ENCODE data around the gene ANKRD66.
A peak's percentile ranks its signal among the peaks of the same experiment; 100 is the strongest.
"Not testable (repeated sequence)": the region's sequence is repeated elsewhere in the genome, so short reads cannot be mapped to it uniquely, and the experiment has no call there.

The ANKRD66 gene

DNA sequence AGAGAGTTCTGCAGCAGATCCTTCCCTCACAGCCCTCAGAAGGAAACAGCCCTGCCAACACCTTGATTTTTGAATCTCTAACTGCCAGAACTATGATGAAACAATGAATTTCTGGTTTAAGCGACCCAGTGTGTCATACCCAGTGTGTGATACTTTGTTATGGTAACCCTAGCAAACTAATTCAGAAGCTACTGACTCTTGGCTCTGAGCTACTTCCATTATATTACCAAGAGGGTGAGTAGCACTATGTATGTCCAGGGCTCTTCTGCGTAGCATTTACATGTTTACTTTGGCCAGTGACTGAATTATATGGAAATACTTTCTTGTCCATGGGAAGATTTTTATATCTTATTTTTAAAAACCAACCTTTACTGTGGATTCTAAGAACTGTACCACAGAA lies 16.7 kb downstream of the ANKRD66 start:
- Mint-ChIP-seq H3K4me1 (no peaks in the 10 kb centered on the region), H3K27me3 (peaks cover 3% of the 10 kb centered on the region), H3K4me3 (no peak overlapping the region), H3K27ac (no peak overlapping the region), H3K9me3 (peaks cover 6% of the 10 kb centered on the region), H3K36me3 (peaks cover 2% of the 10 kb centered on the region)
- DNase-seq (ENCODE audit: low spot score in 2 of 2): no peak
- no peak for ATAC-seq (ENCODE audit: low read depth)

DNA sequence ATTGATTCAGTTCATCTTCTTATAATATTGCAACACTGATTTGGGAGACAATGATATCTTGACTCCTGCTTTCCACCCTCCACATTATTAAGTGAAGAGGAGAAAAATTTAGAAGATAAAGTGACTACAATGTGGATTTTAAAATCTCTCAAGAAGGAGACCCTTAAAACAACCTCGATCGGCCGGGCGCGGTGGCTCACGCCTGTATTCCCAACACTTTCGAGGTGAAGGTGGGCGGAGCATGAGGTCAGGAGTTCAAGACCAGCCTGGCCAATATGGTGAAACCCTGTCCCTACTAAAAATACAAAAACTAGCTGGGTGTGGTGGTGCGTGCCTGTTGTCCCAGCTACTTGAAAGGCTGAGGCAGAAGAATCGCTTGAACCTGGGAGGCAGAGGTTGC lies 17.5 kb downstream of the ANKRD66 start:
- not testable (repeated sequence) for H3K27me3 Mint-ChIP-seq; ATAC-seq (ENCODE audit: low read depth); H3K9me3 Mint-ChIP-seq; H3K4me3 Mint-ChIP-seq; DNase-seq (ENCODE audit: low spot score in 2 of 2); H3K27ac Mint-ChIP-seq; H3K4me1 Mint-ChIP-seq; H3K36me3 Mint-ChIP-seq

DNA sequence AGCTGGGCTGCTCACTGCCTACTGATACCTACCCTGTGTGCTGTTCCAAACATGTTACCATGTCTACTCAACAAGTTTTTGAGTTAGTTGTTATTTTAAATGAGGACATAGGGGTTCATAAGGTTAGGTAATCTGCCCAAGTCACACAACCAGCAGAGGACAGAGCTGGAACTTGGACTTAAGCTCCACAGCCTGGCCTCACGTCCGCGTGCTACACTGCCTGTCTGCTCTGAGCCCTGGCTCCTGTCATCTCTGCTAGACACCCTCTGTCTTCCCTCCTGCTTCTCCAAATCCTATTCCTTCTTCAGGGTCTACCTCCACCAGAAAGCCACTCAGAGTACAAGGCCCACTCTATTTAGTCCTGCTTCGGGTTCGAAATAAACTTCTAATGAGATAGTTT lies 18.2 kb downstream of the ANKRD66 start:
- ATAC-seq (ENCODE audit: low read depth): no peak
- Mint-ChIP-seq H3K36me3 (peaks cover 2% of the 10 kb centered on the region), H3K27ac (no peak overlapping the region), H3K4me3 (no peak overlapping the region), H3K4me1 (no peaks in the 10 kb centered on the region), H3K9me3 (peaks cover 6% of the 10 kb centered on the region), H3K27me3 (peaks cover 2% of the 10 kb centered on the region)
- no peak for DNase-seq (ENCODE audit: low spot score in 2 of 2)

DNA sequence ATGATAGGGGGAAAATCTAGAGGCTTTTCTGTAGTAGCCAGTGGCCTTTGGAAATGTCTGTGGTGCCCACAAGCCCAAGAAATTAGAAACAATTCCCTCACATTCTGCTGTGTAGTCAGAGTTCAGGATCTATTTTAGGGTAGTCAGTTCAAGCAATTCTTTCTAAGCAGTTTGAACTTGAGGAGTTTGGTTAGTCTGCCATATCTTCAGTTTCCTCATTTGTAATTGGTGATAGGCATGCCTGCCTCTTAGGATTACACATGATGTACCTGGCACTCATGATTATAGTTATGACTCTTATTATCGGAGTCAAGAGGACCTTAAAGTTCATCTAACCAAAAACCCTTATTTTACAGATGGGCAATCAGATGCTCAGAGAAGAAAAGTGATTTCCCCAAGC lies 25.3 kb downstream of the ANKRD66 start:
- DNase-seq (ENCODE audit: low spot score in 2 of 2) (no peak), ATAC-seq (ENCODE audit: low read depth) (no peak)
- peaks cover 1% of the 10 kb centered on the region for H3K27me3 Mint-ChIP-seq
- H3K4me1 Mint-ChIP-seq: no peaks in the 10 kb centered on the region
- H3K9me3 Mint-ChIP-seq: peaks cover 3% of the 10 kb centered on the region
- no peaks in the 10 kb centered on the region for H3K36me3 Mint-ChIP-seq
- H3K4me3 Mint-ChIP-seq: no peak overlapping the region
- no peak overlapping the region for H3K27ac Mint-ChIP-seq

DNA sequence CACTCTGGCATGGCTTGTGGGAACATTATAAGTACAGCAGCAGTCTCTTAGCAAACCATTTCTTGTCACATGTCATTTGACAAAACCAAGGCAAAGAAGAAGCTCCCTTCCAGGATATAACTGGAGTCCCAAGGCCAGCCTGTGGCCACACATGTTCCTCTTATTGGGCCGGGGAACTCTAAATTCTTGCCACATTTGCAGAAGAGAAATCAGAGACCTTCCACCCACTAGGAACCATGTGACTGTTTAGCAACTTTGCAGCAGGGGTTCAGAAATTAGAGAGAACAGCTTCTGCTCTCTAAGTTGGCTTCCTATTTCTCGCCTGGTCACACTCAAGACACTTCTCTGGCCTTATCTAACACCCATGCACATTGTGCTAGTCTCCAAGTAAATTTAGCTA lies 26.0 kb downstream of the ANKRD66 start:
- Mint-ChIP-seq H3K27ac (no peak overlapping the region), H3K4me3 (no peak overlapping the region), H3K36me3 (no peaks in the 10 kb centered on the region), H3K27me3 (peaks cover 1% of the 10 kb centered on the region), H3K9me3 (peaks cover under 1% of the 10 kb centered on the region), H3K4me1 (no peaks in the 10 kb centered on the region)
- no peak for DNase-seq (ENCODE audit: low spot score in 2 of 2)
- ATAC-seq (ENCODE audit: low read depth): peak; percentile 56

DNA sequence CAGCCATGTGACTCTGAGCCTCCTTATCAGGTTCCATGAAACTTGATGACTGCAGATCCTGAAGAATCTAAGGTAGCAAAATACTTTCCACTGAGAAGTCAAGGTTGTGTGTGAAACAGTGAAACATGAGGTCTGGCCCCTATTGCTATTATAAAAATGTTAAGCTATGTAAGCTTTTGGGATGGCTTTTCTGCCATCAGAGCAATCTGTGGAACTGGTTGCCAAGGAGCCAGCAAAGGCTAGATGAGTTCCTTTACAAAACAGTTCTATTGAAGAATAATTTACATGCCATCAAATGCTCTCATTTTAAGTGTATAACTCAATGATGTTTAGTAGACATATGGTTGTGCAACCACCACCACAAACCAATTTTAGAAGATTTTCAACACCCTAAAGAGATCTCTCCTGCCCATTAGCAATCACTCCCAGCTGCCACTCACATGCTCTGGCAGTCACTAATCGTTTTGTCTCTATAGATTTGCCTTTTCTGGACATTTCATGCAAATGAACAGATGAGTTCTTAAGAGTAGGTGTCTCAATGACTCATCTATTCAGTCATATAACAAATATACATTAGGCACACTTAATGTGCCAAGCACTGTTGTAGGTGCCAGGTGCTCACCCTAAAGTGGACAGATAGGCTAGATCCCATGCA lies 26.6 kb downstream of the ANKRD66 start:
- Mint-ChIP-seq H3K27me3 (peaks cover 1% of the 10 kb centered on the region), H3K4me3 (no peak overlapping the region), H3K27ac (no peak overlapping the region), H3K36me3 (no peaks in the 10 kb centered on the region), H3K4me1 (no peaks in the 10 kb centered on the region), H3K9me3 (no peaks in the 10 kb centered on the region)
- DNase-seq (ENCODE audit: low spot score in 2 of 2) (no peak), ATAC-seq (ENCODE audit: low read depth) (no peak)

DNA sequence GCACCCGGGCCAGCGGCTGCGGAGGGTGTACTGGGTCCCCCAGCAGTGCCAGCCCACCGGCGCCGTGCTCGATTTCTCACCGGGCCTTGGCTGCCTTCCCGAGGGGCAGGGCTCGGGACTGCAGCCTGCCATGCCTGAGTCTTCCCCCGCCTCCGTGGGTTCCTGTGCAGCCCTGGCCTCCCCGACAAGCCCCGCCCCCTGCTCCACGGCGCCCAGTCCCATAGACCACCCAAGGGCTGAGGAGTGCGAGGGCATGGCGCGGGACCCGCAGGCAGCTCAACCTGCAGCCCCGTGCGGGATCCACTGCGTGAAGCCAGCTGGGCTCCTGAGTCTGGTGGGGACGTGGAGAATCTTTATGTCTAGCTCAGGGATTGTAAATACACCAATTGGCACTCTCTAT lies 28.0 kb downstream of the ANKRD66 start:
- not testable (repeated sequence) for H3K36me3 Mint-ChIP-seq; H3K27me3 Mint-ChIP-seq; H3K4me1 Mint-ChIP-seq; H3K9me3 Mint-ChIP-seq; DNase-seq (ENCODE audit: low spot score in 2 of 2); H3K4me3 Mint-ChIP-seq; H3K27ac Mint-ChIP-seq; ATAC-seq (ENCODE audit: low read depth)

DNA sequence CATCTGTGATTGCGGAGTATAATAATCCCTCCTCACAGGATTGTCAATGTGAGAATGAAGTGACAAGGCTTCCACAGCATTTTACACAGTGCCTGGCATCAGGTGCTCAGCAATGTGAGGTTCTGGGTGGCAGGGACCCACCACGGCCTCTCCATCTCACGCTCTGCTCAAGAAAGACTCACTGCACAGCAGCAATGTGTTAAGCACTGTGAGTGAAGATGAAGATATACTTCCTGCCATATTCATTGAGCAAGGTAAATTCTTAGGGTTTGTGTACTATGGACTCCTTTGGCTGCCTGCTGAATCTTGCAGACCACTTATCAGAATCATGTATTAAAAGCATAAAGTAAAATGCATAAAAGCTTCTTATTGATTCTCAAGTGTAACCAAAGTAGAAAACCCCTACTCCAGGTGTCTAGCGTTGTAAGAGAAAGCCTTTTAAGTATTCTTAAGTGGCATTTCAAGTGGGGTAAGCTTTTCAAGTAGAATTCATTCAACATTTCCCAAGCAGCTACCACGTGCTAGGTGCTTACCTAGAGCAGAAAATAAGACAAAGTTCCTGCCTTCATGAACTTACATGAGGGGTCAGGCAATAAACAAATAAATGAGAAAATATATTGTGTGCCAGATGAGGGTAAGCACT lies 29.5 kb downstream of the ANKRD66 start:
- H3K4me1 Mint-ChIP-seq: no peaks in the 10 kb centered on the region
- H3K9me3 Mint-ChIP-seq: no peaks in the 10 kb centered on the region
- no peak for DNase-seq (ENCODE audit: low spot score in 2 of 2)
- H3K27me3 Mint-ChIP-seq: peaks cover 1% of the 10 kb centered on the region
- ATAC-seq (ENCODE audit: low read depth): no peak
- no peak overlapping the region for H3K27ac Mint-ChIP-seq
- H3K36me3 Mint-ChIP-seq: no peaks in the 10 kb centered on the region
- no peak overlapping the region for H3K4me3 Mint-ChIP-seq

DNA sequence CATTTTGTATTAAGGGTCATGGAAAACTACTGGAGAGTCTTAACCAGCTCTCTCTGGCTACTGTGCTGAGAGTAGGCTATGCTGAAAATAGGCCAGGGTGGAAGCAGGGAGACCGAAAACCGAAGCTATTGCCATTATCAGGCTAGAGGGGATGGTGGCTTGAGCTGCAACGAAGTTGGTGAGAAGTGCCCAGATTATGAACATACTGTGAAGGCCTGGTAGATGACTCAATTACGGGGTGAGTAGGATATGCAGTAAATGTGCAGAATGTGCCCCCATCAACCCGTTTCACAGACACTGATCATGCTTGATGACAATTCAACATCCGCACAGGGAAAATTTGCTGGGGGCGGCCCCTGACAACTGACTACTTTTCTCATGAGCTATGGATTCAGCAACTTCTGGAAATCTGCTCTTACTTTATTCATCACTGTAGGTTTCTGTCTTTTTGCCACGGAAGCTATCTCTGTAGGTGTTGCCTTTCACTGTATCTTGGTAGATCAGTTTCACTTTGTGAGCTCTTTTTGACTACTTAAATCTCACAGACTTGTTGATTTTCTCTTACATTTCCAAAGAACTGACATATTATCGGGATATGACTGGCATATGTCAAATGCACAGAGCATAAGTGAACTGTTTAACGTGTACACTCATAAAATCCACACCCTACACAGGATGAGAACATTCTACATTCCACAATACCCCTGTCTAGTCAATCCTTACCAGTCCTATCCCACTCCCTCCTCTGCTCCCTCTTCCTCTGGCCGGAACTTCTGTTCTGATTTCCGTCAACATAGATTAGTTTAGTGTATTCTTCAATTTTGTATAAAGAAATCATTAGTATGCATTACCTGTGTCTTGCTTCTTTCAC lies 31.0 kb downstream of the ANKRD66 start:
- no peak for ATAC-seq (ENCODE audit: low read depth)
- no peaks in the 10 kb centered on the region for H3K36me3 Mint-ChIP-seq

DNA sequence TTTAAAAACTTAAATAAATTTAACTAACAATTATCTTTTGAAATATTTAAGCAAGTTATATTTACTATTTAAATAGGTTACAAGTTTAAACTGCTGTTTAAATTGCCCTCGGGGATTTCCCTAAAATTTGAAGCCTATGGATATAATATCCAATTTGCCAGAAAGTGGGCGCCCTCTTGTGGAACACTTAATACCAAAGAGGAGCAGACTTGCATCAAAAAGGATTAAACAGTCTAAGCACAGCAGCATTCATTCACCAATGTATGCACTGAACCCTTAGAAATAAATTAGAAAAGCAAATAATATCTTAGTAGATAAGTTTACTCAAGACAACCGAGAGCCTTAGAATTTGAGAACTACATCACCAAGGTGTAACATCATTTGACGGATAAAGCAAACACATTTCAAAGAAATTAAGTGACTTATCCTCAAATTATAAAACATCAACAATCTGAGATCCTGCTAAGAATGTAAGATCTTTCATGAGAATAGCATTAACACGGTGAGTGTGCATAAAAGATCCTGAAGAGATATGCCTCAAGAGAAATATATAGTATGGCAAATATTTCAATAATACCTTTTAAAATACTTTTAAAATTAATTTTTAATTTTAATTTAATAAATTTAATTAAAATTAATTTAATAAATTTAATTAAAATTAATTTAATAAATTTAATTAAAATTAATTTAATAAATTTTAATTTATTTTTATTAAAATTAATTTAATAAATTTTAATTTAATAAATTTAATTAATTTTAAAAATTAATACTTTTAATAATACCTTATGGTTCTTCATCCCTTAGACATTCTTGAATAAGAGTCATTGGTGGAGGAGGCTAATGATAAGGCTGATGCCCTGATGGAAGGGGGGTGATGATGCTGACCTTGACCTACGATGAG lies 35.0 kb downstream of the ANKRD66 start:
- Mint-ChIP-seq H3K27ac (no peak overlapping the region), H3K27me3 (peaks cover 3% of the 10 kb centered on the region), H3K4me1 (no peaks in the 10 kb centered on the region), H3K36me3 (no peaks in the 10 kb centered on the region), H3K9me3 (no peaks in the 10 kb centered on the region), H3K4me3 (no peak overlapping the region)
- ATAC-seq (ENCODE audit: low read depth): no peak
- DNase-seq (ENCODE audit: low spot score in 2 of 2): peak in 1 of 2 donors; percentile 11

More for the DNA sequence above, 31.0 kb downstream of the ANKRD66 start:
- H3K9me3 Mint-ChIP-seq: no peaks in the 10 kb centered on the region
- peaks cover 3% of the 10 kb centered on the region for H3K27me3 Mint-ChIP-seq
- H3K4me1 Mint-ChIP-seq: no peaks in the 10 kb centered on the region
- no peak overlapping the region for H3K27ac Mint-ChIP-seq
- no peak for DNase-seq (ENCODE audit: low spot score in 2 of 2)
- H3K4me3 Mint-ChIP-seq: no peak overlapping the region

DNA sequence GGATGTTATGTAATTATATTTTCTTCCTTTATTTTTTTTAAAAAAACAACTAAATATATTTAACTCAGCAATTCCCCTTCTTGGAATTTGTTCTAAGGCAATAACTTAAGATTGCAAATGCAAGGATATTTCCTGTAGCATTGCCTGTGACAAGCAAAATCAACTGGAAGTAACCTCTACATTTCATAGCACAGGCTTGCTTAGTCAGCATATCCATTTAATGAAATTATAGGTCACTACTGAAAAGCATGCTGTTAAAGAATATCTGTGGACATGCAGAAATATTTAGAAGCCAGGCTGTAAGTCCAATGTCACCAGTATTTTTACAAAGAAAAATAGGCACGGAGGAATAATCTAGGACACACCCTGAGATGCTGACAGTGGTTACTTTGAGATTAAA lies 37.8 kb downstream of the ANKRD66 start:
- Mint-ChIP-seq H3K36me3 (no peaks in the 10 kb centered on the region), H3K9me3 (no peaks in the 10 kb centered on the region), H3K4me1 (no peaks in the 10 kb centered on the region), H3K27ac (no peak overlapping the region), H3K27me3 (peaks cover 3% of the 10 kb centered on the region), H3K4me3 (no peak overlapping the region)
- no peak for DNase-seq (ENCODE audit: low spot score in 2 of 2)
- ATAC-seq (ENCODE audit: low read depth): no peak

DNA sequence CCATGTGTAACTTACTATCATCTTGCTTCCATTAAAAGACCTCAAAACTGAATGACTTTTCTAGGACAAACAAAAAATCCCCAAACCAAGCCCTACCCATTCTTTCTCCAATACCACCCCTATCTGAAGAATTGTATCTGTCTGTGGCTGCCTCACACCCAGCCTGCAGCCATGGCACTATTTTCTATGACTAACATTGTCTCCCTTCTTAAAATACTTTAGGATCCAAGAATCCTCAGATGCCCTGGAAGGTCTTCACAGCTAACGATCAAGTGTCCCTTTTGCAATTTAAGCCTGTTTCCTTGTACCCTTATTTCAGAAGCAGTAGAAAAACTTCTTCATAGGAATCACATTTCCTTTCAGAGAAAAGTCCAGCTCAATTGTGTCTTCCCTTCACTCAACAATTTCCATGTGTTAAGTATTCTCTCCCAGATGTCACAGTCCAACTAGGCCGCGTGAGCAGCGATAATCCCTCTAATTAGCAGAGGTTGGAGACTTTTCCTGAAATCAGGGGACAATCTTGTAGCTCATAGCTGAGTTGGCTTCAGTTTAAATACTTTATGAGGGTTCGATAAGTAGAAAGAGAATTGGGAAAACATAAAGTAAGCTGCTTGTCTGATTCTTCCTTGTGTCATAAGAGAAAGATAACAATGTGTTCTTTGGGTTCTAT lies 41.3 kb downstream of the ANKRD66 start:
- no peak overlapping the region for H3K4me3 Mint-ChIP-seq
- H3K9me3 Mint-ChIP-seq: no peaks in the 10 kb centered on the region
- ATAC-seq (ENCODE audit: low read depth) (no peak), DNase-seq (ENCODE audit: low spot score in 2 of 2) (no peak)
- H3K27me3 Mint-ChIP-seq: no peaks in the 10 kb centered on the region
- H3K4me1 Mint-ChIP-seq: no peaks in the 10 kb centered on the region
- H3K27ac Mint-ChIP-seq: no peak overlapping the region
- no peaks in the 10 kb centered on the region for H3K36me3 Mint-ChIP-seq

DNA sequence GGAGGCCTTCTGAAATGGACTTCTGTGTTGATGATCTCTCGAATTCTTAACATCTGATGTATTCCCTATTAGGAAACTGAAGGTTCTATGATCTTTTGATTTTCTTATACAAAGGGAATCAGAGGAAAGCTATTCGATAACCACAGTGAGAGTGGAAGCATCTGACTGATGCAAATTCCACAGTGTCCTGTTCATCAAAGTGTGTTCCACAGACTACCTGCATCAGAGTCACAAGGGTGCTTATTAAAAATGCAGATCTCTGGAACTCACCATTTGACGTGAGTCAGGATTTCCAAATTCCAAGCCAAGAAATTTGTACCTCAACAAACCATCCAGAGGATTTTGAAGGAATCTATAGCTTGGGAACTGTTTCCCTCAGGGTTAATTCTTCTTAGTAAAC lies 42.1 kb downstream of the ANKRD66 start:
- no peak overlapping the region for H3K4me3 Mint-ChIP-seq
- H3K27ac Mint-ChIP-seq: no peak overlapping the region
- H3K9me3 Mint-ChIP-seq: no peaks in the 10 kb centered on the region
- no peaks in the 10 kb centered on the region for H3K36me3 Mint-ChIP-seq
- DNase-seq (ENCODE audit: low spot score in 2 of 2): no peak
- ATAC-seq (ENCODE audit: low read depth): no peak
- no peaks in the 10 kb centered on the region for H3K4me1 Mint-ChIP-seq
- H3K27me3 Mint-ChIP-seq: no peaks in the 10 kb centered on the region
